Lower leg skin (tissue), 3 donors: ENCODE data around the gene TLCD2.

Experiments
- CTCF ChIP-seq, 3 donors: fragments of 450-650 bp; IDR thresholded peaks; one replicate each; pipeline ENCODE4 v1.5.1; 2016; ENCODE audit warnings: antibody characterized with exemption in 3 of 3, mild to moderate bottlenecking in 3 of 3, moderate library complexity in 2 of 3
- POLR2A ChIP-seq, 2 donors: fragments of 450-650 bp; IDR thresholded peaks; one replicate each; pipeline ENCODE4 v1.6.1; 2016 to 2017; ENCODE audit warnings: antibody characterized with exemption in 2 of 2, mild to moderate bottlenecking in 1 of 2, moderate library complexity in 1 of 2

DNA sequence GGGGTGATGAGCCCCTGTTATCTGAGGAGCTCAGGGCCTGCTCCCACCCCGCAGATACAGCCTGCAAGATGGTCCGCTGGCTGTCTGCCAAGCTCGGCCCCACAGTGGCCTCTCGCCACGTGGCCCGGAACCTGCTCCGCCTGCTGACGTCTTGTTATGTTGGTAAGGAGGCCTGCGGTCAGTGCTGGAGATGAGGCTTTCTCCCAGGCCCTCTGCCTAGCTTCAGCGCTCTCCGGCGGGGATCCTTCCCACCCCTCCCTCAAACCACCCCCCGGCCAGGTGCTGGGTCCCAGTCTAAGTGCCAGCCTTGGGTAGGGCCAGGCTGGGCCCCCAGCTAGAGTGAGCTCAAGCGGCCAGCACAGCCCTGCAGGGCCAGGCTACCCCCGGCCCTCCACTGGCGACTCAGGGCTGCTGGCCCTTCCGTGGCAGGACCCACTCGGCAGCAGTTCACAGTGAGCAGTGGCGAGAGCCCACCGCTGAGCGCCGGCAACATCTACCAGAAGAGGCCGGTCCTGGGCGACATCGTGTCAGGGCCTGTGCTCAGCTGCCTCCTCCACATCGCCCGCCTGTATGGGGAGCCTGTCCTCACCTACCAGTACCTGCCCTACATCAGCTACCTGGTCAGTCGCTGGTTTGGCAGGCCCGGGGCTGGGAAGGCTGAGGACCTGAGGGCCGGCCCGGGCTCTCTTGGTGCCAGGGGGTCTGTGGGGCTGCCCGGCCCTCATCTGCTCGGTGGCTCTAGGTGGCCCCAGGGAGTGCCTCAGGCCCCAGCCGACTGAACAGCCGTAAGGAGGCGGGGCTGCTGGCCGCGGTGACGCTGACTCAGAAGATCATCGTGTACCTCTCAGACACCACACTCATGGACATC is 20.4 kb upstream of the TLCD2 start:
- TF ChIP-seq CTCF (IDR thresholded peaks at IDR 0.05) (no peak), POLR2A (IDR thresholded peaks at IDR 0.05) (no peak)
